Activated CD4-positive, alpha-beta T cell treated with anti-CD3 and anti-CD28 coated beads, Interleukin-2, amount 50 U/mL, for 48 hours (primary cell): ENCODE results near the gene PCSK9.

Experiments used
- DNase-seq, 2 experiments: peaks; one replicate each; pipeline ENCODE4 v3.0.0-alpha.2; 2020

Gene PCSK9

GRCh38 chr1:55044617-55045397 lies 5.5 kb downstream of the PCSK9 start:
- DNase-seq, result no peak

GRCh38 chr1:55045430-55045829 lies 6.1 kb downstream of the PCSK9 start:
- no peak for DNase-seq

DNA sequence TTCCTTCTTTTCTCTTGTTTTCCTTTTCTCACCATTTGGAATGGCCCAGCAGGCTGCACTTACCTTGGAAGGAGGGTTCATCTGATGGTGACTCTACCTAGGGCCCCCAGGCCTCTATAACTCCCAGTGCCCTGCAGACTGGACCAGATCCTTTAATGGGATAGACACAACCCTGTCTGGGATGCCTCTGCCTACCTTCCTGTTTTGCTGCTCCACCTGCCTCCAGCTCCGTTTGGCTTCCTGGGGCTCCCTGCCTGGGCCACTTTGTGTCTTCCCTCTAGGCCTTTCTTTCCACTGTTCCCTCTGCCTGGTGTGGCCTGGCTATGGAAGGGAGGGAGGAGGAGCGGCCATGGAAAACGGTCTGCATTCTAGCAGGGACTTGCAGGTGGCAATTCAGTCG lies 7.5 kb downstream of the PCSK9 start:
- DNase-seq, result no peak

DNA sequence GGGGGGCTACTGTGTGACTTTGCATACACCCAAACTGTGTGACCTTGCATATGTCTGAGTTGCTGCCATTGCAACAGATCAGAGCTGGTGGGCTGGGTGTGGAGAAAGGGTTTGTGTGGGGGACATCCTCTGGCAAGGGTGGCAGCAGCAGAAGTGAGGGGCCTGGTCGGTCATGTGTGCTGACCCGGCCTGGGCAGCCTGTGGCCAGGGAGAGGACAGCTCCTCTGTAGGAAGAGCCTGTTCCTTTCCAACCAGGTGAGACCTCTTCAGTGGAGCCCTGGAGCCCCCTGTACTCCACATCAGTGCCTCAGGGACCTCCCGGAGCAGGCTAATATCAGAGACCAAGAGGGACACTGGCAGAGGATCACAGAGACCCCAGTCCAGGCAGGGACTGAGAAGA lies 8.3 kb downstream of the PCSK9 start:
- DNase-seq, result no peak

- DNase-seq, result no peak
Measured at GRCh38 chr1:55048453-55049270, 9.3 kb downstream of the PCSK9 start.

DNA sequence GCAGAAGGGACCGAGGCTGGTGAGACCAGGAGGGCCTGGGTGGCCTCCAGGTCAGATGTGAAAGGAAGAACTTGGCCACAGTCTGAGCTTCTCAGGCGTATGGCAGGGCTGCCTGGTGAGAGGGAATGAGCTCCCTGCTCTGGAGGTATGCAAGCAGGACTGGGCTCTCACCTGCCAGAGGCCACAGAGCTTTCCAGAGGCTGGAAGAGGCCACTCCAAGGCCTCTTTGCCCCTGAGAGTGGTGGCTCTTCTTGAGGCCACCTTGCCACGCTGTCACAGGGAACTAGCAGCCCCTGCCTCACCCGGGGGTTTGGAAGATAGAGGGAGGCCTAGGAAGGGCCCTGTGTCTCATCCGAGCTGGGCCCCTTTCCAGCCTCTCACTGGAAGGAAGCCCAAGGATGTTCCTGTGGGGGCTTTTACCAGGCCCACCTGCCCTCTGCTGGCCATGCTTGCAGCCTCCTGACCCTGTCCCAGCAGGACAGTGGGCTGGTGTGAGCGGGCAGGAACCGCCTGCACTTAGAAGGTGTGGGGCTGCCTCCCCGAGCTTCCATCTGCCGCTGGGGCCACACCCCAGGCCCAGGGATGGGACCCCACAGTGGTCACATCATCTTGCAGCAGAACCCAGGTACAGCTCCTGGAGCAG lies 10.0 kb downstream of the PCSK9 start:
- DNase-seq, result no peak

- DNase-seq, result no peak
Measured at GRCh38 chr1:55049914-55050278, 10.5 kb downstream of the PCSK9 start.

DNA sequence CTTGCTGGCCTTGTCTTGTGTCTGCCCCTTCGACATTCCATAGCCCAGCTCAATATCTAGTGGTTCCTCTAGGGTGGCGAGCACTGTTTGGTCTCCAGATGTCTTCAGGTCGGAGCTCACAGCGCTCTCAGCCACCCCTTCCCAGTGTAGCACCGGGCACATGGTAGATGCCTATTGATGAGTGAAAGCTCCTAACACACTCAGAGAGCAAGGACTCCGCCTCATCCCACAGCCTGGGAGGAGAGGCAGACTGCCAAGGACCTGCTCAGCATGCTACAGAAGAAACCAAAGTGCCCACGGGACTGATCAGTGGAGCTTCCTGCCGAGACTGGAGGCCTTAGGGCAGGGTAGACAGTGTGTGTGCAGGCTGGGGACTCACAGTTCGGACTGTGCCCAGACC lies 10.9 kb downstream of the PCSK9 start:
- DNase-seq, result no peak

DNA sequence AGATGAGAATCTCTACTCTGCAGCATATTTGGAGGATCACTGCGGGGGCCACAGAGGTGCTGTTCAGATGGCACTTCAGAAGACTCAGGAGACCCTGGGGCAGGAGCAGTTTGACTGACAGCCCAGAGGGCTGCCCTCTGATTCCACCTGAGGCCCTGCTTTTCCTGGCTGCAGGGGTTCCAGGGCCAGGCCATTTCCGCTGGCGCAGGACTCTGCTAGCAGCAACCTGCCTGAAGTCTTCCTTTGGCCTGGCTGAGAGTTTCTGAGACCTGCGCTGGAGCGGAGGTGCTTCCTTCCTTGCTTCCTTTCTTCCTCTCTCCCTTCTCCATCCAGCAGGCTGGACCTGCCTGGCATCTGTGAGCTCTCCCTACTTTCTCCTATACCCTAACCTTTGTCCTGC lies 11.8 kb downstream of the PCSK9 start:
- DNase-seq, result no peak

- no peak for DNase-seq
Measured at GRCh38 chr1:55051621-55052020, 12.3 kb downstream of the PCSK9 start.

GRCh38 chr1:55052221-55053142 lies 13.1 kb downstream of the PCSK9 start:
- DNase-seq, result no peak

DNA sequence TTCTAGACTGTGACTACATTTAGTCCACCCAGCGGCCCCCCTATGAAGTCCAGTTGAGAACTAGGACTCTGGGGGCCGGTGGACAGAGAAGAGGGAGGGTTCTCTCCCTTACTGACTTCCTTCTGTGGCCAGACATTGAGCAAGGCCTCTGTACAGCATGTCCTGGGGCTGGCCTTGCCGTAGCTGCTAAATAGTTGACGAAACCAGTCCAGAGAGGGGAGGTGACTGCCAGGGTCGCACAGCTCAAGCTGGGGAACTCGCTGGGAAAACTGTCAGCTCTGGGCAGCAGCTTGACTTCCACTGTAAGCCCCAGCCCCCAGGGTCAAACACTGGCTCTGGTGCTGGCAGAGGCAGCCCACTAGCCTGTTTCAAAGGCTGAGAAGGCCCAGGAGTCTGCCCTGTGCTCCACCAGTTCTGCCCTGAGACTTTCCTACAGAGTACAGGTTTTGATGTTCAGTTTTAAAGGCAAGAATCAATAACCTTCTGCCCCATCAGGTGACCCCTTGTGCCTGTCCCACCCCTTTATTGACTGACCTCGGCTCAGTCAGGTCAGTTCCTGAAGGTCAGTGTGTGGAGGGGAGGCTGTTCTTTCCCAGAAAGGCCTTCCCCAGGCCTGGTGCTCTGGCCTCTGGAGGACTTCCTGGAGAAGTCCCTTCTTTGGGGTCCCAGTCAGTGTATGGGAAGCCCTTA lies 14.1 kb downstream of the PCSK9 start:
- DNase-seq, result no peak

DNA sequence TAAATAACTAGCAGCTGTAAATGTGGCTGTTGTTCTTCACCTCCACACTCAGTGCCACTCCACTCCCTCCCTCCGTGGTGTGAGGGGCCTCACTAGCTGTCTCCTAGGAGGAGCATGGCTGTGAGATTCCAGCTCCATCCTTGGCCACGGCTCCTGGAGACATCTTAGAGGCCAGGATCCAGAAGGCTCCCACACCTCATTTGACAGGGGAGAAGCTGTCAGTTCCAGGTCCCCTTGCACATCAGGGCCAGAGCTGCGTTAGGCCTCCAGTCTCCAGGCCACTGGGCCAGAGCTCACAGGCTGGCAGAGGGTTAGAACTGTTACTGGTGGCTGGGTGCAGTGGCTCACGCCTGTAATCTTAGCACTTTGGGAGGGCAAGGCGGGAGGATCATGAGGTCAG lies 15.0 kb downstream of the PCSK9 start:
- DNase-seq, result no peak

- DNase-seq, result no peak
Measured at GRCh38 chr1:55055084-55055882, 15.9 kb downstream of the PCSK9 start.

- no peak for DNase-seq
Measured at GRCh38 chr1:55055951-55056631, 16.7 kb downstream of the PCSK9 start.

- DNase-seq, result no peak
Measured at GRCh38 chr1:55056632-55056992, 17.3 kb downstream of the PCSK9 start.

- DNase-seq, result no peak
Measured at GRCh38 chr1:55057270-55057955, 18.1 kb downstream of the PCSK9 start.

DNA sequence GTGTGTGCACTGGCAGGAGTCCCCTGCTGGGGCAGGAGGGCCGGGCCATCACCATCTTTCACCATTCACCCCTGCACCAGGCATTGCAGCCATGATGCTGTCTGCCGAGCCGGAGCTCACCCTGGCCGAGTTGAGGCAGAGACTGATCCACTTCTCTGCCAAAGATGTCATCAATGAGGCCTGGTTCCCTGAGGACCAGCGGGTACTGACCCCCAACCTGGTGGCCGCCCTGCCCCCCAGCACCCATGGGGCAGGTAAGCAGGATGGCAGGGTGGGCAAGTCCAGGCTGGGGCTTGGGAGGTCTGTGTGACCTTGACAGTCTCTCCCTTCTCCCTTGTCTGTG lies 18.6 kb downstream of the PCSK9 start:
- DNase-seq, result no peak

DNA sequence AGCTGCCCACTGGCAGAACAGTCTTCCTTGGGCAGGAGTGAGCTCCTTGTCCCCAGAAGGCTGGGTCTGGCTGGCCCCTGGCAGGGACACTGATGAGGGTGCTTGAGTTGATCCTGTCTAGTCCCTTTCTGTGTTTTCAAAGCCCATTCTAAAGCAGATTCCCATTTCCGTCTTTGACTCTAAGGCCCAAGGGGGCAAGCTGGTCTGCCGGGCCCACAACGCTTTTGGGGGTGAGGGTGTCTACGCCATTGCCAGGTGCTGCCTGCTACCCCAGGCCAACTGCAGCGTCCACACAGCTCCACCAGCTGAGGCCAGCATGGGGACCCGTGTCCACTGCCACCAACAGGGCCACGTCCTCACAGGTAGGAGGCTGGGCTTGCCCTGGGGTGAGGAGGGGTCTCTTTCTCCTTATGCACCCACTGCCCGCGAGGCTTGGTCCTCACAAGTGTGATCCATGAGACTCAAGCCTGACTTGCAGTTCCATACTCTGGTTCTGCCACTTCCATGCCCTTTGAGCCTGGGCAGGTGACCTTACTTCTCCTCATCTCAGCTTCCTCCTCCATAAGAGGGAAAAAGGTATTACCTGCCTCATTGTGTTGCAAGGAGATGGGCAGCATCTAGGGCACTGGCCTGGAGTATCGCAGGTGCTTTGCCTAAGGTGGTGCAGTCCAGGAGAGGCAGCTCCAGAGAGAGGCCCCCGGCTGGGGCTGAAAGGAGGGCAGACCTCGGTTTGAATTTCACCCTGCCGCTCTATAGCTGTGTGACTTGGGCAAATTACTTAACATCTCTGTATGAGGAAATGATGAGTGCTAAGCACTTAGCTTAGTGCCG lies 20.2 kb downstream of the PCSK9 start:
- no peak for DNase-seq
